ENCODE data around the gene TMEM82.

DNA sequence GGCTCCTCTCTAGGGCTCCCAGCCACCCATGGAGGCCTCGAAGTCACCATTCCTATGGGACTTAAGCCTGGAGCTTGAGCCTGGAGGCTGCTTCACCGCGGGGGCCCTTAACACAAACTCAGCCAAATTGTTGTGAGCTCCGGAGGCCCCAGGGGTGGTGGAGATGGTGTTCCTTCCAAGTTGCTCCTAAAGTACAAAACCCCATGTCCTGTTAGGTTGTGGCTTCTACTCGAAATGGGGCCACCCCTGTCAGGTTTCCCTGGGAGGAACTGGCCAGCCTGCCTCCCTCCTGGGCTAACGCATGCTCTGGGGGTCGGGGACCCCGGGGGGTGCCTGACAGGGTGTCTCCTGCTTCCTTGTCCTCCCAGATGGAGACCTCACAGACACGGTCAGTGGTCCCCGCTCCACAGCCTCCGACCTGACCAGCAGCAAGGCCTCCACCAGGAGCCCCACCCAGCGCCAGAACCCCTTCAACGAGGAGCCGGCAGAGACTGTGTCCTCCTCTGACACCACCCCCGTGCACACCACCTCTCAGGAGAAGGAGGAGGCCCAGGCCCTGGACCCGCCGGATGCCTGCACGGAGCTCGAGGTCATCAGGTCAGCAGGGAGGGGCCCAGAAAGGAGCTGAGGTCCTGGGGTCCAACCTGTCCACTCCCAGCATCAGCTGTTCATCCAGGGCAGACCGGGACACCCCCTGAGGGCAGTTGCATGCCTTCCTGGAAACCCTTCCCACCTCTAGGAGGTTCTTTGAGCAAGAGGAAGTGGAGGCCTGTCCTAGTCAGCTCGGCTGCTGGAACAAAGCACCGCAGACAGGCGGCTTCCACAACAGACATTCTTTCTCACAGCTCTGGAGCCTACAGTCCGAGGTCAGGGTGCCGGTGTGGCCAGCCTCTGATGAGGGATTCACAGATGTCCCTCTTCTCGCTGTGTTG is 17.1 kb upstream of the TMEM82 start:
- no peak for TF ChIP-seq EZH2 (IDR thresholded peaks at IDR 0.05; ENCODE audit: low read length)
- TF ChIP-seq, protein P1, sequence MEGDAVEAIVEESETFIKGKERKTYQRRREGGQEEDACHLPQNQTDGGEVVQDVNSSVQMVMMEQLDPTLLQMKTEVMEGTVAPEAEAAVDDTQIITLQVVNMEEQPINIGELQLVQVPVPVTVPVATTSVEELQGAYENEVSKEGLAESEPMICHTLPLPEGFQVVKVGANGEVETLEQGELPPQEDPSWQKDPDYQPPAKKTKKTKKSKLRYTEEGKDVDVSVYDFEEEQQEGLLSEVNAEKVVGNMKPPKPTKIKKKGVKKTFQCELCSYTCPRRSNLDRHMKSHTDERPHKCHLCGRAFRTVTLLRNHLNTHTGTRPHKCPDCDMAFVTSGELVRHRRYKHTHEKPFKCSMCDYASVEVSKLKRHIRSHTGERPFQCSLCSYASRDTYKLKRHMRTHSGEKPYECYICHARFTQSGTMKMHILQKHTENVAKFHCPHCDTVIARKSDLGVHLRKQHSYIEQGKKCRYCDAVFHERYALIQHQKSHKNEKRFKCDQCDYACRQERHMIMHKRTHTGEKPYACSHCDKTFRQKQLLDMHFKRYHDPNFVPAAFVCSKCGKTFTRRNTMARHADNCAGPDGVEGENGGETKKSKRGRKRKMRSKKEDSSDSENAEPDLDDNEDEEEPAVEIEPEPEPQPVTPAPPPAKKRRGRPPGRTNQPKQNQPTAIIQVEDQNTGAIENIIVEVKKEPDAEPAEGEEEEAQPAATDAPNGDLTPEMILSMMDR (optimal IDR thresholded peaks at IDR 0.05 in 1 of 3, IDR thresholded peaks at IDR 0.05 in 1 of 3, conservative IDR thresholded peaks at IDR 0.05 in 1 of 3; ENCODE audit: extremely low read depth in 1 of 3, insufficient read depth in 2 of 3, low read length in 3 of 3): no peak

Data from keratinocyte (primary cell).